HCT116 (cell line): ENCODE data around the gene VEGFA. TPM values are rescaled to one million over a fixed set of nuclear protein-coding genes. Genes with fewer than 3 reads are reported as not detected.

Source experiments
- ATAC-seq: fragments of 200-7000 bp; cut with Tn5 transposase; 2 replicates; pipeline ENCODE4 v1.9.1; 2020; ENCODE audit warnings: mild to moderate bottlenecking, moderate library complexity
- BruUV-seq: library from RNA; stranded (reverse); fragments of 400-500 nt; replicated peaks from 2 replicates; lab custom pipeline; 2021; lab: Mats Ljungman, UMichigan
- CTCF ChIA-PET: fragments of 300-600 bp; sonication (Branson Sonifier 250); formaldehyde crosslinking; loops from one replicate; lab custom pipeline; 2021; ENCODE audit warnings: antibody characterized with exemption; lab: Charles Lee
- POLR2A ChIA-PET: fragments of 300-600, 350-600 bp; sonication (Branson Sonifier 250); formaldehyde crosslinking; loops from one replicate; lab custom pipeline; 2021; ENCODE audit warnings: antibody characterized with exemption; lab: Charles Lee
- RAD21 ChIA-PET, 2 experiments: fragments of 300-600 bp; sonication (Branson Sonifier 250); formaldehyde crosslinking; loops; one replicate each; lab custom pipeline; 2023; ENCODE audit warnings: low total read pairs in 2 of 2; ENCODE audit not compliant: uncharacterized antibody in 2 of 2, unreplicated experiment in 2 of 2, low non-redundant PET in 1 of 2; lab: Charles Lee
- DNase-seq: peaks from one replicate; pipeline ENCODE4 v3.0.0-alpha.2; 2010; ENCODE audit warnings: low read depth, low spot score
- H2AFZ ChIP-seq: fragments of 200-600 bp; shearing (Covaris generic), sonication (generic); 2 replicates; pipeline ENCODE4 v1.6.1; 2017; ENCODE audit warnings: low read depth, mixed run types, mixed read lengths, antibody characterized with exemption, low read length; ENCODE audit not compliant: poor library complexity, severe bottlenecking
- H3K27ac ChIP-seq: 2 replicates; pipeline ENCODE4 v1.5.1; 2012; ENCODE audit warnings: low read depth, low read length
- H3K27me3 ChIP-seq: fragments of 200-600 bp; sonication (generic); 2 replicates; pipeline ENCODE4 v1.6.1; 2016; ENCODE audit warnings: mixed run types, low read length, mixed read lengths; ENCODE audit not compliant: insufficient read depth
- H3K36me3 ChIP-seq, 2 experiments: fragments of 200-500 bp in 1 of 2; fragments of 200-600 bp in 1 of 2; sonication (Bioruptor generic) in 1 of 2; sonication (generic) in 1 of 2; 2 replicates each; pipeline versions ENCODE4 v1.5.1 to v1.6.1; 2014 to 2016; ENCODE audit warnings: low read length in 2 of 2, inconsistent platforms in 1 of 2, mixed read lengths in 1 of 2, mixed run types in 1 of 2; ENCODE audit not compliant: insufficient read depth in 2 of 2, control insufficient read depth in 1 of 2
- H3K4me1 ChIP-seq, 2 experiments: fragments of 200-600 bp in 1 of 2; sonication (generic) in 1 of 2; 2 replicates each; pipeline versions ENCODE4 v1.5.1 to v1.6.1; 2012 to 2017; ENCODE audit warnings: low read length in 2 of 2, inconsistent platforms in 1 of 2, mild to moderate bottlenecking in 1 of 2, mixed read lengths in 1 of 2, mixed run types in 1 of 2, moderate library complexity in 1 of 2; ENCODE audit not compliant: insufficient read depth in 2 of 2, control insufficient read depth in 1 of 2
- H3K4me2 ChIP-seq: fragments of 200-600 bp; sonication (generic); 2 replicates; pipeline ENCODE4 v1.6.1; 2017; ENCODE audit warnings: mixed run types, low read length, mixed read lengths
- H3K4me3 ChIP-seq, 2 experiments: fragments of 200-600 bp in 1 of 2; sonication (generic) in 1 of 2; replicated peaks in 1 of 2; 2 replicates each; pipeline ENCODE4 v1.5.1; 2011 to 2016; ENCODE audit warnings: low read length in 2 of 2, control low read depth in 1 of 2, low read depth in 1 of 2, mild to moderate bottlenecking in 1 of 2, mixed read lengths in 1 of 2, mixed run types in 1 of 2
- H3K79me2 ChIP-seq: fragments of 200-600 bp; sonication (generic); 2 replicates; pipeline ENCODE4 v1.6.1; 2017; ENCODE audit warnings: mild to moderate bottlenecking, mixed run types, low read length, moderate library complexity, mixed read lengths; ENCODE audit not compliant: insufficient read depth
- H3K9ac ChIP-seq: fragments of 200-600 bp; sonication (generic); 2 replicates; pipeline ENCODE4 v1.6.1; 2016; ENCODE audit warnings: low read length, mixed read lengths
- H3K9me2 ChIP-seq: fragments of 200-600 bp; sonication (generic), shearing (Covaris generic); 2 replicates; pipeline ENCODE4 v1.6.1; 2017; ENCODE audit warnings: mixed run types, mild to moderate bottlenecking, moderate library complexity; ENCODE audit not compliant: insufficient read depth
- H3K9me3 ChIP-seq, 2 experiments: fragments of 200-500 bp in 1 of 2; fragments of 200-600 bp in 1 of 2; sonication (Bioruptor generic) in 1 of 2; sonication (generic) in 1 of 2; 2 replicates each; pipeline ENCODE4 v1.6.1; 2014 to 2017; ENCODE audit warnings: low read length in 2 of 2, mixed read lengths in 2 of 2, inconsistent platforms in 1 of 2, low read depth in 1 of 2, mild to moderate bottlenecking in 1 of 2, mixed run types in 1 of 2, moderate library complexity in 1 of 2; ENCODE audit not compliant: control insufficient read depth in 1 of 2, insufficient read depth in 1 of 2
- H4K20me1 ChIP-seq: fragments of 200-600 bp; sonication (generic), shearing (Covaris generic); 2 replicates; pipeline ENCODE4 v1.6.1; 2017; ENCODE audit warnings: mixed run types, mild to moderate bottlenecking, moderate library complexity; ENCODE audit not compliant: insufficient read depth
- CEBPB ChIP-seq: IDR thresholded peaks from 2 replicates; pipeline ENCODE4 v1.6.1; 2012; ENCODE audit warnings: low read depth
- POLR2AphosphoS5 ChIP-seq: IDR thresholded peaks from 2 replicates; pipeline ENCODE4 v1.6.1; 2011; ENCODE audit warnings: mild to moderate bottlenecking, low read depth, low read length, moderate library complexity
- SIN3A ChIP-seq: IDR thresholded peaks from 2 replicates; pipeline ENCODE4 v1.6.1; 2012; ENCODE audit warnings: low read depth
- TCF7L2 ChIP-seq: IDR thresholded peaks from 2 replicates; pipeline ENCODE4 v1.7.0; 2011; ENCODE audit warnings: borderline replicate concordance, inconsistent platforms; ENCODE audit not compliant: insufficient read depth, insufficient read length; ENCODE audit errors: extremely low read depth
- ZFX ChIP-seq: fragments of 450-650 bp; IDR thresholded peaks from 2 replicates; pipeline ENCODE4 v1.6.1; 2017
- intact Hi-C: fragments of 100-400 bp; cut with micrococcal nuclease; formaldehyde crosslinking; loops from 2 replicates; pipeline ENCODE4 v1.10.0; 2022
- total RNA-seq: library from RNA; stranded (reverse); gene quantifications from one replicate; pipeline ENCODE4 v1.2.1, GENCODE V29; 2021; ENCODE audit not compliant: unreplicated experiment
- TF ChIP-seq, protein P1 (sequence below): IDR thresholded peaks from 2 replicates; pipeline ENCODE4 v1.6.1; 2012
- TF ChIP-seq, protein P2 (sequence below): IDR thresholded peaks from 2 replicates; pipeline ENCODE4 v1.6.1; 2012
- TF ChIP-seq, protein P3 (sequence below): IDR thresholded peaks from 2 replicates; pipeline ENCODE4 v1.6.1; 2012; ENCODE audit warnings: low read depth

The VEGFA gene
- total RNA-seq, 1 experiment from 2014 or later: 112 TPM

DNA sequence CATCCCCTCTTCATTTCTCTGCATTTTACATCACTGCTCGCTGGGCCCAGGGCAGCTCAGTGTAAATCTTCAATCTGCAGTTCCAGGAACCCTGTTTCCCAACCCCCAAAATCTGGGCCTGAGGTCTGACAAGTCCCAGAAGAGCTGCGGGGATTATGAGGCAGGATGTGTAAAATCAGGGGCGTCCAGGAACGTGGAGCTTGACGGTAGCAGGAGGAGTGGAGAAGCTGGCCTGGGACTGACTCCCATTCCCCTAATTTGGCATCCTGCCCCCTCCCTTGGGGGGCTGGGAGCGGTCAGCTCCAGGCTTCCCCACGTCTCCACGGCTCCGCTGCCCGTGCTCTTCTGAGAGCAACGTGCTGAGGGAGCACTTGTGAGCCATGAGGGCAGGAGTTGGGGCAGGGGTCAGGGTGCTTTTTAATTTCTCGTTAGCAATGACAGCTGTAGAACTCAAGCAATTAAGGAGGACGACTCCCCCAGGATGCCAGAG is 23.4 kb upstream of the VEGFA start:
- no peaks in the 10 kb centered on the region for H3K9me2 ChIP-seq
- BruUV-seq: no TSS peak
- no peak overlapping the region for H2AFZ ChIP-seq
- H3K79me2 ChIP-seq: no peaks in the 10 kb centered on the region
- no peak overlapping the region for H3K9ac ChIP-seq
- POLR2A ChIA-PET: no interaction called here
- RAD21 ChIA-PET: no interaction called here
- no peaks in the 10 kb centered on the region for H3K36me3 ChIP-seq
- no peak for ATAC-seq
- DNase-seq: no peak
- H3K4me2 ChIP-seq: no peak overlapping the region
- CTCF ChIA-PET: no interaction called here
- no peak overlapping the region for H3K4me3 ChIP-seq
- TF ChIP-seq CEBPB (no peak), POLR2AphosphoS5 (no peak), ZFX (no peak), SIN3A (no peak), TCF7L2 (no peak)
- TF ChIP-seq, protein P1, sequence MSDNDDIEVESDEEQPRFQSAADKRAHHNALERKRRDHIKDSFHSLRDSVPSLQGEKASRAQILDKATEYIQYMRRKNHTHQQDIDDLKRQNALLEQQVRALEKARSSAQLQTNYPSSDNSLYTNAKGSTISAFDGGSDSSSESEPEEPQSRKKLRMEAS: no peak
- TF ChIP-seq, protein P2, sequence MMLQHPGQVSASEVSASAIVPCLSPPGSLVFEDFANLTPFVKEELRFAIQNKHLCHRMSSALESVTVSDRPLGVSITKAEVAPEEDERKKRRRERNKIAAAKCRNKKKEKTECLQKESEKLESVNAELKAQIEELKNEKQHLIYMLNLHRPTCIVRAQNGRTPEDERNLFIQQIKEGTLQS: no peak
- TF ChIP-seq, protein P3, sequence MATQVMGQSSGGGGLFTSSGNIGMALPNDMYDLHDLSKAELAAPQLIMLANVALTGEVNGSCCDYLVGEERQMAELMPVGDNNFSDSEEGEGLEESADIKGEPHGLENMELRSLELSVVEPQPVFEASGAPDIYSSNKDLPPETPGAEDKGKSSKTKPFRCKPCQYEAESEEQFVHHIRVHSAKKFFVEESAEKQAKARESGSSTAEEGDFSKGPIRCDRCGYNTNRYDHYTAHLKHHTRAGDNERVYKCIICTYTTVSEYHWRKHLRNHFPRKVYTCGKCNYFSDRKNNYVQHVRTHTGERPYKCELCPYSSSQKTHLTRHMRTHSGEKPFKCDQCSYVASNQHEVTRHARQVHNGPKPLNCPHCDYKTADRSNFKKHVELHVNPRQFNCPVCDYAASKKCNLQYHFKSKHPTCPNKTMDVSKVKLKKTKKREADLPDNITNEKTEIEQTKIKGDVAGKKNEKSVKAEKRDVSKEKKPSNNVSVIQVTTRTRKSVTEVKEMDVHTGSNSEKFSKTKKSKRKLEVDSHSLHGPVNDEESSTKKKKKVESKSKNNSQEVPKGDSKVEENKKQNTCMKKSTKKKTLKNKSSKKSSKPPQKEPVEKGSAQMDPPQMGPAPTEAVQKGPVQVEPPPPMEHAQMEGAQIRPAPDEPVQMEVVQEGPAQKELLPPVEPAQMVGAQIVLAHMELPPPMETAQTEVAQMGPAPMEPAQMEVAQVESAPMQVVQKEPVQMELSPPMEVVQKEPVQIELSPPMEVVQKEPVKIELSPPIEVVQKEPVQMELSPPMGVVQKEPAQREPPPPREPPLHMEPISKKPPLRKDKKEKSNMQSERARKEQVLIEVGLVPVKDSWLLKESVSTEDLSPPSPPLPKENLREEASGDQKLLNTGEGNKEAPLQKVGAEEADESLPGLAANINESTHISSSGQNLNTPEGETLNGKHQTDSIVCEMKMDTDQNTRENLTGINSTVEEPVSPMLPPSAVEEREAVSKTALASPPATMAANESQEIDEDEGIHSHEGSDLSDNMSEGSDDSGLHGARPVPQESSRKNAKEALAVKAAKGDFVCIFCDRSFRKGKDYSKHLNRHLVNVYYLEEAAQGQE: no peak
- H4K20me1 ChIP-seq: no peaks in the 10 kb centered on the region
- no peaks in the 10 kb centered on the region for H3K4me1 ChIP-seq
- H3K27ac ChIP-seq: no peak overlapping the region
- no peaks in the 10 kb centered on the region for H3K27me3 ChIP-seq
- intact Hi-C loops: no loop called here
- no peaks in the 10 kb centered on the region for H3K9me3 ChIP-seq
